NCI-H345 treated with DMSO at 0.1 percent for 48 hours (cell line): ENCODE results near the gene ABHD12.
"Not testable (repeated sequence)": the region's sequence is repeated elsewhere in the genome, so short reads cannot be mapped to it uniquely, and the experiment has no call there.

Source experiments
- DNase-seq: peaks from one replicate; lab custom pipeline; 2025; ENCODE audit not compliant: unreplicated experiment; lab: John Stamatoyannopoulos, UW

ABHD12 gene

DNA sequence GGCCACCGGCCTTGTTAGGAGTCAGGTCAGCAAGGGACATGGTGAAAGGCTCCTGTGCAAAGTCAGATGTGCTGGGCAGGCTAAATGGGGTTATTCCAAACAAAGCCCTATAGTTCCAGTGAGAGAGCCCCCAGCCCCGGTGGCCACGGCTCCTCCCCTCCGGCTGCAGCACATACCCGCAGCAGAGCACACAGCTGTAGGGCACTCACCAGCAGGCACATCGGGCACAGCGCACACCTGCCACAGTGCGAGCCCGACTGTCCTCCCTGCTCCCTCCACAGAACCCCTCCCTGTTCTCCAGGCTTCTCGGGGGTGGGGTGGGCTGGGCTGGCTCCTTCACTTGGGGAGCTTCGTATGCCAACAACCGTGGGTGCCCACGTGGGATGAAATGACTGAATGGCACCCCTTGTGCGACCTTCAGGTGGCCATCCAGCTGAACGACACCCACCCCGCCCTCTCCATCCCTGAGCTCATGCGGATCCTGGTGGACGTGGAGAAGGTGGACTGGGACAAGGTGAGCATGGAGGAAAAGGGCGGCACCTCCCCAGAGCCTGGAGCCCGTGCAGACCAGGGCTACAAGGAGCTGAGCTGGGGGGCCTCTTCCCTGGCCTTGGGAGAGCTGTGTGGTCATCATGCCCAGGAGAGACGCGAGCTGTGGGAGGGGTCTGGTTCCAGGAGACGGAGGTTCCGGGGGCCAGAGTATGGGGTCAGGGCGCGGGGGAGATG lies 111.8 kb downstream of the ABHD12 start:
- no peak for DNase-seq

DNA sequence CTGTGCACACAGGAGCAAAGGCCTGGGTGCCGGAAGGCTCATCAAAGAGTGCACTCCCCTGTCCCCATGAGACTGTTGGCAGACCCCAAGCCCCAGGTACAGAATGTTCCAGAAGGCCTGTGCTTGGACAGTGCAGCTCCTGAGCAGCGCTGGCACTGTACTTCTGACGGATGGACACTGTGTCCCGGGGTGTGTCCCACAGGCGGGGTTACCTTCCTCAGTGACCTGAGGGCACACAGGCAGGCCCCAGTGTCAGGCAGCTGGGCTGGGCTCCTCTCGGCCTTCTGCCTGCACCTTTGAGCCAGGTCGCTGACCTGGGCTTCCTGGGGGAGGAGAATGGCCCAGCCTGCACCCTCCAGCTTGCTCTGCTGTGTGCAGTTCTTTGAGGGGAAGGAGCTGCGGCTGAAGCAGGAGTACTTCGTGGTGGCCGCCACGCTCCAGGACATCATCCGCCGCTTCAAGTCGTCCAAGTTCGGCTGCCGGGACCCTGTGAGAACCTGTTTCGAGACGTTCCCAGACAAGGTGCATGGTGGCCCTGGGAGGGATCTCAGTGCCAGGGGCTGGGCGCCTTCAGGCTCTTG lies 112.6 kb downstream of the ABHD12 start:
- DNase-seq, result no peak

GRCh38 chr20:25277051-25277801 lies 113.4 kb downstream of the ABHD12 start:
- no peak for DNase-seq

- no peak for DNase-seq
These were observed 114.0 kb downstream of the ABHD12 start for GRCh38 chr20:25276533-25277050.

GRCh38 chr20:25275813-25276532 lies 114.7 kb downstream of the ABHD12 start:
- DNase-seq, result no peak

- no peak for DNase-seq
These were observed 115.5 kb downstream of the ABHD12 start for GRCh38 chr20:25274891-25275812.

- DNase-seq, result no peak
These were observed 116.2 kb downstream of the ABHD12 start for GRCh38 chr20:25274481-25274880.

DNA sequence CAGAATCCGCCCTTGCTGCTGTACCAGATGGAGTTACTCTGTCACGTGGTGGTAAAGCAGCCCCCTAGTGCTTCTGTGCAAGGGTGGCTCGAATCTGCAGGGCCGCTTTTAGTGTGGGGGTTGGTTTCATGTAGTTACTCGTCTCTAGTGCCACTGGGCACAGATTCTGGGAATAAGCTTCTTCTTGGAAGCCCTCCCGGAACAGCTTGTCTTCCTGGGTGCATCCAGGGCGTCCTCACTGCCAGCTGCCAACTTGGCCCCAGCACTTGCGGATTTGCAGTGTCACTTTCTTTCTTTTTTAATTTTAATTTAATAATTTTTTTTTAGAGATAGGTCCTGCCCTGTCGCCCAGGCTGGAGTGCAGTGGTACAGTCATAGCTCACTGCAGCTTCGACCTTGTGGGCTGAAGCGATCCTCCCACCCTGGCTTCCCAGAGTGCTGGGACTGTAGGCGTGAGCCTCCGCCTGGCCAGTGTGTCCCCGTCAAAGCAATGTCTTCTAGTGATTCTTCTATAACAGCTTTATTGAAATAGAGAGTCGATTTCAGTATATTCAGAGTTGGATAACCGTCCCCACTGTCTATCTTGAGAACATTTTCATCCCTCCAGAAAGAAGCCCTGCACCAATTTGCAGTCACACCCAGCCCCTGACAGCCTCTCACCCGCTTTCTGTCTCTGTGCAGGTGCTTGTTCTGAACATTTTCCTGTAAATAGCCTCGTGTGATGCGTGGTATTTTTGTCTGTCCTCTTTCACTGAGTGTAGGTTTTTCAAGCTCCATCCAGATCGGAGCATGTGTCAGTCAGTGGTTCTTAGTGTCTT lies 116.9 kb downstream of the ABHD12 start:
- DNase-seq, result no peak

DNA sequence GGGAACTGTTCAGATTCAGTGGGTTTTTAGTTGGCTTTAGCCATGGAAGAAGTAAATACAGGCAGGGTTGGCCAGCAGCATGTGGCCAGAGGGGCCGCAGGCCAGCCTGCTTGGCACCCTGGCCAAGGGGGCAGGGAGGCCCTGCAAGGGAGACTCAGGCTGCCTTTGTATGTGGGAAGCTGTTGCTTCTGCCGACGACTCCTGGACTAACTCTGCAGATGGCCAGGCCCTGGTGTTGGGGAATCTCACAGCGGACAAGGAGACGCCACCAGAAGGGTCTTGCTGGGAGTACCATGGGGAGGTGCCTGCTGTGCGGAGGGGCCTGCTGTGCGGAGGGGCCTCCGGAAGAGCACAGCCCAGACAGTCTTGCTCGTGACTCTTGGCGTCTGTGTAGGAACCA lies 117.6 kb downstream of the ABHD12 start:
- no peak for DNase-seq

- DNase-seq, result no peak
These were observed 118.2 kb downstream of the ABHD12 start for GRCh38 chr20:25272223-25273000.

DNA sequence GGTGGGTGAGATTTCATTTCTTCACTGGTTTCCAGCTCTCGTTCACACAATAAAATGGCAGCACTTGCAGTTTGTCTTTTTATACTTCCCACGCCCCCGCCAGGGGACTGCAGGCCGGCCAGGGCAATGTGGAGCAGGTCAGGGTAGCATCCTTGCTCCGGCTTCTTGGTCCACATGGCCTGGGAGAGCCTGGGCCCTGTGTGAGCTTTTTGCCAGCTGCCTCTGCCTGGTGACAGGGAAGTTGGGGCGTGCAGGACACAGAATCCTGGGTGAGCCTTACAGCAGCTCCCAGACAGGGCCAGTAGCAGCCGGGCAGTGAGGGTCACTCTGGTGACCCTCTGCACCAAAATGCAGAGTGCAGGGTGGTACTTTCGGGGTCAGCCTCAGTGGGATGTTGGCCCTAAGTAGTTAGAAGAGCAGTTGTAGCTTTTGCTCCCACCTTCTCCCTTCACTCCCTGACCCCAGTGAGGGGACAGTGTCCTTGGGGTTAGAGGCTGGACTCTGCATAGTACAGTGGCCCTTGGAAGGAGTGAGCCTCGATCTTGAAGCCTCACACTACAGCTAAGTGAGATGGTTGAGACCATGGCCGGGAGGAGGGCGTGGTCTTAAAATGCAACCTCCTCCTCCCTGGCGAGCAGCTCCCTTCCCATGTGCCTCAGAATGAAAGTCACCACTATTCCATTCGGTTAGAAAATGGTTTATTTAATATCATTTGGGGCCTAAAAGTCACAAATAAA lies 119.0 kb downstream of the ABHD12 start:
- DNase-seq, result no peak

DNA sequence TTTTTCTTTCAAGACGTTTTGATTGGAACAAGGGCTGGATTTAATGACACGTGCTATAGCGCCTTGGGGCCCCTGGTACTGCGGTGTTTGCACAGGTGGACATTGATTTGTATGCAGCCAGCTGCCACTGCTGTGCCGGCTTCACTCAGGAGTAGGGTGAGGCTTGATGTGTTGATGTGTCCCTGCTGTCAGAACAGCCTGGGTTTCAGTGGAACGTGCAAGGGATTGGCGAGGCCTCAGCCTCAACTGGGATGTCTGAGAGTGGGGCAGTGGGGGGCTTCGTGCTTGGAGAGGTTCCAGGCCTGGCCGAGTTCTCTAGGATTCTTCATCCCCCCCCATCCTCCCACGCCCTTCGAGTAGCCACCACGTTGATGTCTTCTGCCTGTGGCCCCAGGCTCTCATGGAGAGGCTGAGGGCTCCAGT lies 119.8 kb downstream of the ABHD12 start:
- DNase-seq, result peak; percentile 71

DNA sequence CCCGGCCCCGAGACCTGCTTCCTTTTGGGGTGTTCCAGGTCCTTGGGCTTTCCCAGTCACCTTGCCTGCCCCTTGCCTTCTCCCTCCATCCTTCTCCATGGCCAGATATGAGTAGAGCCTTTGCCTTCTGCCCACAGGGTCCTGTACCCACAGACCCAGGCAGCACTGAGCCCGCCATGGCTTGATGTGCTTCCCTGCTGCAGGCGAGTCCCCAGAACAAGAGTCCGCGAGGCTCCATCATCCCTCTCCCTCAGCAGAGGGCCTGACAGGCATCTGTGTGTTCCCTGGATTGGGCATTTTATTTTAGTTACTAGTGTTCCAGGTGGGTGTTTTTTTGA lies 120.8 kb downstream of the ABHD12 start:
- DNase-seq, result no peak

DNA sequence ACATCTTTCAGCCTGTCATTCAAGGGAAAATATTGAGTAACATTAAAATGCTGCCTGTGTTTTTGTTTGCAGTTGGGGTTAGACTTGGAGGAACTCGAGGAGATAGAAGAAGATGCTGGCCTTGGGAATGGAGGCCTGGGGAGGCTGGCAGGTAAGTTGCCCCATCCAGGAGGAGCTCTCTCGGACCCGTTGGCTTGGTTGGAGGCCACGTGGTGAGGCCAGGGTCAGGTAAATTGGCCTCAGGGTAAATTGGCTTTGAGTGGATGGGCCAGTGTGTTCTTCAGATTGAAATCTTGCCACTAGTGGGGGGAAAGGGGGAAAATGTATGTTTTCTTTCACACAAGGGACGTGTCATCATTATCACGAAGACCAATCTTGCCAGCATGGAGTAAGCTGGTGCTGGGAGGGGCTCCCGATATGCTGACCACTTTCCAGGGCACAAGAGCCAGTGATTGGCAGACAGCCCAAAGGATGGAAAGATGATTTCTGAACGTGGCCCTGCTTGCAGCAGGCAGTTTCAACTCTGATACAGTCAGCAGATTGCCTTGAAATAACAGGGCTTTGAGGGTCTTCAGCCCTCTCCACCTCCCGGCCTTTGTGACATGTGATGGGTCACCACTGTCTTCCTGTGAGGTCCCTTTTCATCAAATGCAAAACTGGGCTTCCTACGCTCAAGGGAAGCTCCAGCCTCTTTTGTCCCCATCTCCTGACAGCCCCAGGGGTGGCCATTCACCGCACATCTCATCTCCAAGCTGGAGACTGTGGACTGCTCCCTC lies 121.4 kb downstream of the ABHD12 start:
- no peak for DNase-seq

DNA sequence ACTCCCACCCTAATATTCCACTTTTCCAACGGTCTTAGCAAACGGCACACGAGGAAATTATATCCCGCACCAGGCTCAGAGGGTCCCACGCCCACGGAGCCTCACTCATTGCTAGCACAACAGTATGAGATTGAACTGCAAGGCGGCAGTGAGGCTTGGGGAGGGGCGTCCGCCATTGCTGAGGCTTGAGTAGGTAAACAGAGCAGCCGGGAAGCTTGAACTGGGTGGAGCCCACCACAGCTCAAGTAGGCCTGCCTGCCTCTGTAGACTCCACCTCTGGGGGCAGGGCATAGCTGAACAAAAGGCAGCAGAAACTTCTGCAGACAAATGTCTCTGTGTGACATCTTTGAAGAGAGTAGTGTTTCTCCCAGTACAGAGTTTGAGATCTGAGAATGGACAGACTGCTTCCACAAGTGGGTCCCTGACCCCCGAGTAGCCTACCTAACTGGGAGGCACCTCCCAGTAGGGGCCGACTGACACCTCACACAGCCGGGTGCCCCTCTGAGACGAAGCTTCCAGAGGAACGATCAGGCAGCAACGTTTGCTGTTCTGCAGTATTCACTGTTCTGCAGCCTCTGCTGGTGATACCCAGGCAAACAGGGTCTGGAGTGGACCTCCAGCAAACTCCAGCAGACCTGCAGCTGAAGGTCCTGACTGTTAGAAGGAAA lies 129.7 kb downstream of the ABHD12 start:
- not testable (repeated sequence) for DNase-seq

DNA sequence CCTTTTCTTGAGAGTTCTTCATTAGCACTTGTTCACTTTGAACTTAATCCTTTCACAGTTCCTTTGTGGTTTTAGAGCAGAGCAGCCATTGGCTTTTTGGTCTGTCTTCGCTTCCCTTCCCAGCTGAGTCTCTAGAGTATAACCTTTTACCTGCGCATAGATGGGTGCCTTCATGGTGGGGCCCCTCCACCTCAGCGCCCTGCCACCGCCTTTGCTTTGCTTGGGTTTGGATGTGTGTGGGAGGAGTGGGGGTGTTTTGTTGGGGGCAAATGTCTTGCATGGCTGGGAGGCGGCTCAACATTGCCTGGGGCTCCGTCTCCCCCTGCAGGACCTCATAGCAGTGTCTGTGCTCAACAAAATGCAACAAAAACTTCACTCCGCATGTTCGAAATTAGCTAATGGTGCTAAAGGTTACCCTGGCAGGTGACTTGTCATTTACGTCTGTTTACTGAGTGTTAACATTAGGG lies 130.8 kb downstream of the ABHD12 start:
- no peak for DNase-seq

GRCh38 chr20:25259358-25259757 lies 131.3 kb downstream of the ABHD12 start:
- no peak for DNase-seq
